HCT116 (cell line): ENCODE measurements around the gene TMEM202. TPM values are rescaled to one million over a fixed set of nuclear protein-coding genes. Genes with fewer than 3 reads are reported as not detected.

Experiments
- ATAC-seq: fragments of 200-7000 bp; cut with Tn5 transposase; 2 replicates; pipeline ENCODE4 v1.9.1; 2020; ENCODE audit warnings: mild to moderate bottlenecking, moderate library complexity
- BruUV-seq: library from RNA; stranded (reverse); fragments of 400-500 nt; replicated peaks from 2 replicates; lab custom pipeline; 2021; lab: Mats Ljungman, UMichigan
- CTCF ChIA-PET: fragments of 300-600 bp; sonication (Branson Sonifier 250); formaldehyde crosslinking; loops from one replicate; lab custom pipeline; 2021; ENCODE audit warnings: antibody characterized with exemption; lab: Charles Lee
- POLR2A ChIA-PET: fragments of 300-600, 350-600 bp; sonication (Branson Sonifier 250); formaldehyde crosslinking; loops from one replicate; lab custom pipeline; 2021; ENCODE audit warnings: antibody characterized with exemption; lab: Charles Lee
- RAD21 ChIA-PET, 2 experiments: fragments of 300-600 bp; sonication (Branson Sonifier 250); formaldehyde crosslinking; loops; one replicate each; lab custom pipeline; 2023; ENCODE audit warnings: low total read pairs in 2 of 2; ENCODE audit not compliant: uncharacterized antibody in 2 of 2, unreplicated experiment in 2 of 2, low non-redundant PET in 1 of 2; lab: Charles Lee
- DNase-seq: peaks from one replicate; pipeline ENCODE4 v3.0.0-alpha.2; 2010; ENCODE audit warnings: low read depth, low spot score
- H2AFZ ChIP-seq: fragments of 200-600 bp; shearing (Covaris generic), sonication (generic); 2 replicates; pipeline ENCODE4 v1.6.1; 2017; ENCODE audit warnings: low read depth, mixed run types, mixed read lengths, antibody characterized with exemption, low read length; ENCODE audit not compliant: poor library complexity, severe bottlenecking
- H3K27ac ChIP-seq: 2 replicates; pipeline ENCODE4 v1.5.1; 2012; ENCODE audit warnings: low read depth, low read length
- H3K27me3 ChIP-seq: fragments of 200-600 bp; sonication (generic); 2 replicates; pipeline ENCODE4 v1.6.1; 2016; ENCODE audit warnings: mixed run types, low read length, mixed read lengths; ENCODE audit not compliant: insufficient read depth
- H3K36me3 ChIP-seq, 2 experiments: fragments of 200-500 bp in 1 of 2; fragments of 200-600 bp in 1 of 2; sonication (Bioruptor generic) in 1 of 2; sonication (generic) in 1 of 2; 2 replicates each; pipeline versions ENCODE4 v1.5.1 to v1.6.1; 2014 to 2016; ENCODE audit warnings: low read length in 2 of 2, inconsistent platforms in 1 of 2, mixed read lengths in 1 of 2, mixed run types in 1 of 2; ENCODE audit not compliant: insufficient read depth in 2 of 2, control insufficient read depth in 1 of 2
- H3K4me1 ChIP-seq, 2 experiments: fragments of 200-600 bp in 1 of 2; sonication (generic) in 1 of 2; 2 replicates each; pipeline versions ENCODE4 v1.5.1 to v1.6.1; 2012 to 2017; ENCODE audit warnings: low read length in 2 of 2, inconsistent platforms in 1 of 2, mild to moderate bottlenecking in 1 of 2, mixed read lengths in 1 of 2, mixed run types in 1 of 2, moderate library complexity in 1 of 2; ENCODE audit not compliant: insufficient read depth in 2 of 2, control insufficient read depth in 1 of 2
- H3K4me2 ChIP-seq: fragments of 200-600 bp; sonication (generic); 2 replicates; pipeline ENCODE4 v1.6.1; 2017; ENCODE audit warnings: mixed run types, low read length, mixed read lengths
- H3K4me3 ChIP-seq, 2 experiments: fragments of 200-600 bp in 1 of 2; sonication (generic) in 1 of 2; replicated peaks in 1 of 2; 2 replicates each; pipeline ENCODE4 v1.5.1; 2011 to 2016; ENCODE audit warnings: low read length in 2 of 2, control low read depth in 1 of 2, low read depth in 1 of 2, mild to moderate bottlenecking in 1 of 2, mixed read lengths in 1 of 2, mixed run types in 1 of 2
- H3K79me2 ChIP-seq: fragments of 200-600 bp; sonication (generic); 2 replicates; pipeline ENCODE4 v1.6.1; 2017; ENCODE audit warnings: mild to moderate bottlenecking, mixed run types, low read length, moderate library complexity, mixed read lengths; ENCODE audit not compliant: insufficient read depth
- H3K9ac ChIP-seq: fragments of 200-600 bp; sonication (generic); 2 replicates; pipeline ENCODE4 v1.6.1; 2016; ENCODE audit warnings: low read length, mixed read lengths
- H3K9me2 ChIP-seq: fragments of 200-600 bp; sonication (generic), shearing (Covaris generic); 2 replicates; pipeline ENCODE4 v1.6.1; 2017; ENCODE audit warnings: mixed run types, mild to moderate bottlenecking, moderate library complexity; ENCODE audit not compliant: insufficient read depth
- H3K9me3 ChIP-seq, 2 experiments: fragments of 200-500 bp in 1 of 2; fragments of 200-600 bp in 1 of 2; sonication (Bioruptor generic) in 1 of 2; sonication (generic) in 1 of 2; 2 replicates each; pipeline ENCODE4 v1.6.1; 2014 to 2017; ENCODE audit warnings: low read length in 2 of 2, mixed read lengths in 2 of 2, inconsistent platforms in 1 of 2, low read depth in 1 of 2, mild to moderate bottlenecking in 1 of 2, mixed run types in 1 of 2, moderate library complexity in 1 of 2; ENCODE audit not compliant: control insufficient read depth in 1 of 2, insufficient read depth in 1 of 2
- H4K20me1 ChIP-seq: fragments of 200-600 bp; sonication (generic), shearing (Covaris generic); 2 replicates; pipeline ENCODE4 v1.6.1; 2017; ENCODE audit warnings: mixed run types, mild to moderate bottlenecking, moderate library complexity; ENCODE audit not compliant: insufficient read depth
- CTCF ChIP-seq, 3 experiments: fragments of 200-600 bp in 1 of 3; sonication (generic) in 1 of 3; IDR thresholded peaks in 2 of 3; conservative IDR thresholded peaks in 1 of 3; 2 replicates each; pipeline ENCODE4 v1.5.1; 2012 to 2017; ENCODE audit warnings: low read depth in 2 of 3, low read length in 2 of 3, antibody characterized with exemption in 1 of 3, borderline replicate concordance in 1 of 3, control low read depth in 1 of 3, mild to moderate bottlenecking in 1 of 3, mixed read lengths in 1 of 3, mixed run types in 1 of 3, moderate library complexity in 1 of 3; ENCODE audit not compliant: insufficient read depth in 1 of 3
- EGR1 ChIP-seq: IDR thresholded peaks from 2 replicates; pipeline ENCODE4 v1.6.1; 2012; ENCODE audit warnings: low read depth
- EZH2 ChIP-seq: fragments of 200-600 bp; sonication (generic); IDR thresholded peaks from 2 replicates; pipeline ENCODE4 v1.6.1; 2017; ENCODE audit warnings: antibody characterized with exemption, mixed run types
- FOSL1 ChIP-seq: IDR thresholded peaks from 2 replicates; pipeline ENCODE4 v1.6.1; 2012; ENCODE audit warnings: low read depth
- JUND ChIP-seq: IDR thresholded peaks from 2 replicates; pipeline ENCODE4 v1.6.1; 2012
- POLR2A ChIP-seq: IDR thresholded peaks from 2 replicates; pipeline ENCODE4 v1.7.0; 2011; ENCODE audit warnings: borderline replicate concordance; ENCODE audit not compliant: insufficient read depth, insufficient read length; ENCODE audit errors: extremely low read depth
- RAD21 ChIP-seq: IDR thresholded peaks from 2 replicates; pipeline ENCODE4 v1.6.1; 2012; ENCODE audit warnings: low read depth, mild to moderate bottlenecking
- SRF ChIP-seq: IDR thresholded peaks from 2 replicates; pipeline ENCODE4 v1.6.1; 2012; ENCODE audit warnings: low read depth
- TCF7L2 ChIP-seq: IDR thresholded peaks from 2 replicates; pipeline ENCODE4 v1.7.0; 2011; ENCODE audit warnings: borderline replicate concordance, inconsistent platforms; ENCODE audit not compliant: insufficient read depth, insufficient read length; ENCODE audit errors: extremely low read depth
- ZNF274 ChIP-seq: fragments of 200-500 bp; sonication (Bioruptor generic); IDR thresholded peaks from 2 replicates; pipeline ENCODE4 v1.6.1; 2014; ENCODE audit warnings: mild to moderate bottlenecking, low read depth, low read length, inconsistent platforms
- intact Hi-C: fragments of 100-400 bp; cut with micrococcal nuclease; formaldehyde crosslinking; loops from 2 replicates; pipeline ENCODE4 v1.10.0; 2022
- total RNA-seq: library from RNA; stranded (reverse); gene quantifications from one replicate; pipeline ENCODE4 v1.2.1, GENCODE V29; 2021; ENCODE audit not compliant: unreplicated experiment

Gene TMEM202
- total RNA-seq, 1 experiment from 2014 or later: not detected

GRCh38 chr15:72358121-72358520 is 40.0 kb upstream of the TMEM202 start:
- Histone ChIP-seq H3K4me3 (no peak overlapping the region), H3K9ac (no peak overlapping the region), H3K4me1 (no peaks in the 10 kb centered on the region; a peak in 1 of 4 replicates), H3K36me3 (no peaks in the 10 kb centered on the region), H3K4me2 (no peak overlapping the region), H3K9me2 (no peaks in the 10 kb centered on the region), H3K27ac (no peak overlapping the region), H3K9me3 (no peaks in the 10 kb centered on the region), H4K20me1 (no peaks in the 10 kb centered on the region), H3K27me3 (no peaks in the 10 kb centered on the region), H3K79me2 (peaks cover 18% of the 10 kb centered on the region; the same call in 1 of the 2 replicates), H2AFZ (no peak overlapping the region)
- DNase-seq: no peak
- ChIA-PET POLR2A (no interaction called here), CTCF (no interaction called here), RAD21 (no interaction called here)
- no TSS peak for BruUV-seq
- intact Hi-C loops: no loop called here
- no peak for ATAC-seq
- TF ChIP-seq EGR1 (no peak), EZH2 (no peak), POLR2A (no peak), CTCF (IDR thresholded peaks at IDR 0.05 in 2 of 3, conservative IDR thresholded peaks at IDR 0.05 in 1 of 3; ENCODE audit: borderline replicate concordance in 1 of 3, insufficient read depth in 1 of 3, low read depth in 2 of 3, low read length in 2 of 3) (no peak), ZNF274 (no peak), TCF7L2 (no peak), JUND (no peak), SRF (no peak), RAD21 (no peak), FOSL1 (no peak)
